Omental fat pad (tissue), 4 donors: ENCODE results near the gene ZNF316. TPM values are rescaled to one million over a fixed set of nuclear protein-coding genes. Genes with fewer than 3 reads are reported as not detected.

ENCODE experiments used
- ATAC-seq: fragments of 150-250 bp; one replicate; pipeline ENCODE4 v1.9.1; 2016; ENCODE audit warnings: mild to moderate bottlenecking, moderate library complexity; ENCODE audit not compliant: low FRiP score
- DNase-seq: peaks from one replicate; pipeline ENCODE4 v3.0.0-alpha.2; 2019; ENCODE audit warnings: low spot score
- CTCF ChIP-seq, 3 donors: fragments of 450-650 bp; IDR thresholded peaks; one replicate each; pipeline ENCODE4 v1.5.1; 2016 to 2017; ENCODE audit warnings: antibody characterized with exemption in 3 of 3, mild to moderate bottlenecking in 3 of 3, moderate library complexity in 2 of 3
- total RNA-seq, 4 donors: library from RNA; depleted of rRNA; stranded (reverse); fragments of >200 nt; gene quantifications; one replicate each; pipeline ENCODE4 v1.1.0, GENCODE V29; 2016

The ZNF316 gene
- total RNA-seq, 4 donors from 2014 or later, result 14.4 to 27.5 (median 18.8) TPM

DNA sequence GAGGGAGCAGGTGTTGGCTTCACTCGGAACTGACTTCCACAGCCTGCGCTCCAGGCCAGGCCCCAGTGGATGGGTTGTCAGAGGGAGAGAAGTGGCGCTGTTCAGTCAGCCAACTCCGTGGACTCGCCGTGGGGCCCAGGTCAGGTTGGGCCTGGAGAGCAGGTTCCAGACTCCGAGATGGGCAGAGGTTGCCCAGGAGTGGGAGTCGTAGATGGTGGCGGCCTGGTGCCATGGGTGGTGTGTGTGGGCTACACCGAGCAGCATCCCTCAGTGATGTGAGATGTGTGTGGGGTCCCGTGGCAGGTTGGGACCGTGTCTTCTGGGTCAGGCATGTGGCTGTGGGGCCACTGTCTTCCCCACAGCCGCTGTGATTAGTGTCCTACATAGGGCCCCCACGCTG lies 10.4 kb downstream of the ZNF316 start:
- no peak for TF ChIP-seq CTCF (IDR thresholded peaks at IDR 0.05)
- no peak for DNase-seq
- ATAC-seq, result no peak

DNA sequence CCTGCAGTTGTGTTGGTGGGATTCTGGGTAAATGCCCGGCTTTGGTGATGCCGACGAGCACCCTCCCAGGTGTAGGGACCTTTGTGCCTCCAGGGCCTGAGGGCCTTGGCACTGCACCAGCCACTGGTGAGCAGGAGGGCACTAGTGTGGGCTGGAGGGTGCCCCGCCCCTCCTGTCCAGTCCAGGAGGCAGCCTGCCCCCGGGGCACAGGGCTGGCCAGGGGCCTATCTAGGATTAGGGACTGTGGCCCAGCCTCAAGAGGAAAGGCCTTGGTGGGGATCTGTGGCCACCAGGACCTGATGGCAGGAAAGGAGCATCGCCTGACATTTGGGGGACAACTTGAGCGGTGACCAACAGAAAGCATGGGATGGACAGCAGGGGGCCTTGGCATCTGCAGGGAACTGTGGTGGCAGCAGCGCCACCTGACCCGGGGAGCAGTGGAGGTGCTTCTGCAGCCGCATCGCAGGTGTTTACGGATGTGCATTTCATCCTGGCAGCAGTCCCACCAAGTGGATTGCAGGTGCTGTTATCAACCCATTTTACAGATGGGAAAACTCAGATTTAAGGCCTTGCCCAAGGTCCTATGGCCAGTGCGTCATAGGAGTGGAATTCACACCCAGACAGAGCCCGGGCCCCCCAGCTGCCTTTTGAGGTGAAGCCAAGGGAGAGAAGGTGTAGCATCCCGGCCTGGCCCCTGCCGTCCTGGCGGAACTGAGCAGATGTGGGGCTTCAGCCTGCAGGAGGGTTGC lies 11.1 kb downstream of the ZNF316 start:
- no peak for DNase-seq
- ATAC-seq, result no peak
- no peak for TF ChIP-seq CTCF (IDR thresholded peaks at IDR 0.05)

DNA sequence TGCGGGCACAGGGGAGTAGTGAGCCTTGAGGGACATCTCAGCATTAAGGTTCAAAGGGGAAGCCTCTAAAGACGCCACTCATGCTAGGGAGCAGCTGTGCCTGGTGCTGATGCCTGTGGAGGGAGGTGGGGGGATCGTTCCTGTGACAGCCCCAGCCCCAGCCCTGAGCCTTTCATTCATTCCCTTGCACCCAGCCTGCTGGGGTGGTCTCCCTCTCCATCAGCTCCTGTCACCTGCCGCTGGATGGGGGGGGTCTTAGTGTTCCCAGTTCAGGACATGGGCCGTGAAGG lies 11.6 kb downstream of the ZNF316 start:
- ATAC-seq (no peak), DNase-seq (no peak)
- no peak for TF ChIP-seq CTCF (IDR thresholded peaks at IDR 0.05)

DNA sequence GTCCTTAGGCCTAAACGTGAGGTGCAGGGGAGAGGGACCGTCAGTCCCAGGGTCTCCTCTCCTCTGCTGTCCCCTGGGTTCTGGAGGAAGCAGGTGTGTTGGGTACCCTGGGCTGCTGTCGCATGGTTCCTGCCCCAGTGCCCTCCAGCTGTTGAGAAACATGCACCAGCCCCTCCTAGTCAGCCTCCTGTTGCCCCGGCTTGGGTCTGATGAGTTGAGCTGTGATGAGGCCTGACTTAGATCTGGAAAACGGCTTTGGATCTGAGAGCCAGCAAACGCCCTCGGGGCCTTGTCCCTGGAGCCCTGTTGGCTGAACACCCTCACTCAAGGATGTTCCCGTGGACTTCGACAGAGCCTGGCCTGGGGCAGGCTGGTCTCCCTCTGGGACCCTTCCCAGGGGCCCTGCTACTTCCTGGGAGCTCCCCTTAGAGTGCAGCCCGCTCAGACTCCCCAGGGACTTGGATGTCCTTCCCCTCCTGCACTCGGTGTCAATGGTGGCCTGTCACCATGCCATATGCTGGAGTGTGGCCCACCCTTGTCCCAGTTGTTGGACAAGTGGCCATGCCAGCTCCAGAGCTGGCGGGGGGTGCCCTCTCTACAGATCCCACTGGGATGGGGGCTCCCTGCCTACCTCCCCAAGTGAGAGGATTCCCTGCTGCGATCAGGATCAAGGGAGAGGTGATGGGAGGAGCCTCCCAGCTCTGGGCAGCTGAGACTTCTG lies 12.3 kb downstream of the ZNF316 start:
- TF ChIP-seq CTCF (IDR thresholded peaks at IDR 0.05), result no peak
- ATAC-seq (no peak), DNase-seq (no peak)

DNA sequence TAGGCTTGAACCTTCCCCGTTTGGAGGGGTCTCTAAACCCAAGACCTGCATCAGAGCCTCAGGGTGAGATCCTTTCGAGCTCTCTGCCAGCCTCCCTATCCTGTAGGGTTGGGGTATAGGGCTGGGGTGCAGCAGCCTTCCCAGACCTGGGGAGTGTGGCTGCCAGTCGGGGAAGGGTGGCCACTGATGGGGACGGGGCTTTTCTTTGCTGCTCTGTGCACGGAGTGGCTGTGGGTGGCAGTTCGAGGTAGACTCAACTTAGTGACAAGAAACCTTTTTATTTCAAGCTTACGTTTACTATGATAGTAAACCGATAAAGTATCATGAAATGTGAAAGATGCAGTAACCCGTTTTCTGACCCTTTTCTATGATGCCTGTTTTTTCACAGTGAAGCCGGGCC lies 13.0 kb downstream of the ZNF316 start:
- ATAC-seq (no peak), DNase-seq (no peak)
- no peak for TF ChIP-seq CTCF (IDR thresholded peaks at IDR 0.05)

DNA sequence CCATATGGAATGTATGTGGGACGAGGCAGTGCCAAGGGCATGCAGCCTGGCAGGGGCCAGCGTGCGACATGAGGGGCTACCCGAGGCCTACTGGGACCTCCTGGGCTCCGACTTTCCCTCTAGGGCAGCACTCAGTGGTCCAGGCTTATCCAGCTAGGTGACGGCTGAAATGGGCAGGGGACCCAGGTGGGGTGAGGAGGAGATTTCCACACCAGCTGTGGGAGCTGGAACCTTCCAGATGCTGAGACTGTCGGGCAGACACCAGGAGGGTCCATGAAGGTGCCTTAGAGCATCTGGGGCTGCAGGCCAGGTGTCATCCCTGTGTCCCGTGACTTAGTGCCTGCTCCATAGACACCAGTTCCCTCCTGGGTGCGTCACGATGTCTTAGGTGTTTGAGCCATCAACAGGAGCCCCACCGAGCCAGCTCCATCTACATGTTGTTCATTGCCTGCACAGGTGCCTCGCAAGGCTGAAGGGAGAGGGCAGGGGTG lies 13.4 kb downstream of the ZNF316 start:
- no peak for TF ChIP-seq CTCF (IDR thresholded peaks at IDR 0.05)
- ATAC-seq (no peak), DNase-seq (no peak)
